Testis (tissue), 2 donors: ENCODE data around the gene SASH3.

ENCODE experiments used
- CTCF ChIP-seq, 3 experiments: fragments of 450-650 bp in 2 of 3; fragments of 200-600 bp in 1 of 3; sonication (generic) in 1 of 3; IDR thresholded peaks; one replicate each; pipeline ENCODE4 v1.5.1; 2016 to 2019; ENCODE audit warnings: antibody characterized with exemption in 3 of 3, mild to moderate bottlenecking in 2 of 3, moderate library complexity in 1 of 3
- POLR2A ChIP-seq: fragments of 450-650 bp; IDR thresholded peaks from one replicate; pipeline ENCODE4 v1.6.1; 2017; ENCODE audit warnings: antibody characterized with exemption, mild to moderate bottlenecking, moderate library complexity

- TF ChIP-seq POLR2A = no peak
- no peak for TF ChIP-seq CTCF (IDR thresholded peaks at IDR 0.05)
Measured at GRCh38 chrX:129750971-129751370, 28.8 kb upstream of the SASH3 start.
